DOHH2 (cell line): ENCODE measurements around the gene KLHL42.
A peak's percentile ranks its signal among the peaks of the same experiment; 100 is the strongest.

Experiments used
- H3F3A ChIP-seq: fragments of 200-600 bp; sonication (generic), shearing (Covaris generic); 2 replicates; pipeline ENCODE4 v1.6.0; 2016; ENCODE audit warnings: antibody characterized with exemption, mild to moderate bottlenecking; ENCODE audit not compliant: control insufficient read depth, insufficient read depth
- H3K27ac ChIP-seq: fragments of 200-600 bp; sonication (generic); 2 replicates; pipeline ENCODE4 v1.5.1; 2014; ENCODE audit warnings: low read depth, mild to moderate bottlenecking, low read length, moderate library complexity
- H3K27me3 ChIP-seq: fragments of 200-600 bp; sonication (generic); 2 replicates; pipeline ENCODE4 v1.6.1; 2014; ENCODE audit warnings: mild to moderate bottlenecking, low read length, mixed read lengths; ENCODE audit not compliant: control insufficient read depth
- H3K36me3 ChIP-seq: fragments of 200-600 bp; sonication (generic); 2 replicates; pipeline ENCODE4 v1.6.1; 2014; ENCODE audit warnings: mild to moderate bottlenecking, low read length, moderate library complexity, mixed read lengths; ENCODE audit not compliant: control insufficient read depth
- H3K4me1 ChIP-seq: fragments of 200-600 bp; sonication (generic); 2 replicates; pipeline ENCODE4 v1.6.1; 2014; ENCODE audit warnings: mild to moderate bottlenecking, low read length, mixed read lengths; ENCODE audit not compliant: control insufficient read depth
- H3K4me2 ChIP-seq: fragments of 200-600 bp; sonication (generic); 2 replicates; pipeline ENCODE4 v1.6.0; 2014; ENCODE audit warnings: mild to moderate bottlenecking, low read length, moderate library complexity
- H3K4me3 ChIP-seq: fragments of 200-600 bp; sonication (generic); 2 replicates; pipeline ENCODE4 v1.5.1; 2014; ENCODE audit warnings: mild to moderate bottlenecking, low read length, mixed read lengths
- H3K79me2 ChIP-seq: fragments of 200-600 bp; sonication (generic); 2 replicates; pipeline ENCODE4 v1.6.1; 2014; ENCODE audit warnings: mild to moderate bottlenecking, low read length, mixed read lengths; ENCODE audit not compliant: control insufficient read depth
- H3K9me2 ChIP-seq: fragments of 200-600 bp; sonication (generic); replicated peaks from 2 replicates; pipeline ENCODE4 v1.6.1; 2014; ENCODE audit warnings: mild to moderate bottlenecking, low read length, mixed read lengths; ENCODE audit not compliant: control insufficient read depth
- H3K9me3 ChIP-seq: fragments of 200-600 bp; sonication (generic); 2 replicates; pipeline ENCODE4 v1.6.1; 2014; ENCODE audit warnings: antibody characterized with exemption, low read length, mixed read lengths; ENCODE audit not compliant: control insufficient read depth, insufficient read depth
- H4K20me1 ChIP-seq: fragments of 200-600 bp; sonication (generic); 2 replicates; pipeline ENCODE4 v1.6.0; 2014; ENCODE audit warnings: low read depth, mild to moderate bottlenecking, antibody characterized with exemption, low read length, moderate library complexity; ENCODE audit not compliant: control insufficient read depth, insufficient read depth
- CTCF ChIP-seq: fragments of 200-600 bp; sonication (generic); IDR thresholded peaks from one replicate; pipeline ENCODE4 v1.5.1; 2014; ENCODE audit warnings: antibody characterized with exemption, mild to moderate bottlenecking, low read depth, low read length; ENCODE audit not compliant: poor library complexity, severe bottlenecking
- EZH2phosphoT487 ChIP-seq: fragments of 200-600 bp; sonication (generic); IDR thresholded peaks from 2 replicates; pipeline ENCODE4 v1.6.1; 2017; ENCODE audit warnings: borderline replicate concordance, mild to moderate bottlenecking, antibody characterized with exemption, low read length, moderate library complexity, mixed read lengths

Gene KLHL42

GRCh38 chr12:27780612-27781408, 777 bp downstream of the KLHL42 start:
- TF ChIP-seq CTCF = no peak
- TF ChIP-seq EZH2phosphoT487 = no peak
- no peaks in the 10 kb centered on the region for H3K9me2 ChIP-seq

GRCh38 chr12:27781680-27782079, 1.6 kb downstream of the KLHL42 start:
- Histone ChIP-seq H3K4me3 (peak overlapping the region; percentile 86), H3F3A (peaks cover 6% of the 10 kb centered on the region; the same call in 1 of the 2 replicates)

More at GRCh38 chr12:27780612-27781408, 777 bp downstream of the KLHL42 start:
- no peaks in the 10 kb centered on the region for H3K27me3 ChIP-seq
- peak overlapping the region; percentile 52 for H3K27ac ChIP-seq
- peak overlapping the region; percentile 86 for H3K4me3 ChIP-seq
- H3K79me2 ChIP-seq = peaks cover 53% of the 10 kb centered on the region
- no peaks in the 10 kb centered on the region for H3K9me3 ChIP-seq
- H3K4me2 ChIP-seq = peak overlapping the region; percentile 93
- no peaks in the 10 kb centered on the region for H4K20me1 ChIP-seq
- H3K4me1 ChIP-seq = peaks cover 39% of the 10 kb centered on the region
- H3K36me3 ChIP-seq = peaks cover 25% of the 10 kb centered on the region
- H3F3A ChIP-seq = peaks cover 6% of the 10 kb centered on the region; the same call in 1 of the 2 replicates

GRCh38 chr12:27782481-27782880, 2.4 kb downstream of the KLHL42 start:
- Histone ChIP-seq H3K4me1 (peaks cover 43% of the 10 kb centered on the region), H3K4me3 (no peak overlapping the region), H4K20me1 (no peaks in the 10 kb centered on the region), H3K4me2 (peak overlapping the region; percentile 93), H3K79me2 (peaks cover 65% of the 10 kb centered on the region), H3K27me3 (no peaks in the 10 kb centered on the region), H3K9me3 (no peaks in the 10 kb centered on the region), H3F3A (peaks cover 6% of the 10 kb centered on the region; the same call in 1 of the 2 replicates), H3K27ac (no peak overlapping the region), H3K36me3 (peaks cover 31% of the 10 kb centered on the region), H3K9me2 (no peaks in the 10 kb centered on the region)
- no peak for TF ChIP-seq CTCF
- TF ChIP-seq EZH2phosphoT487 = no peak

More at GRCh38 chr12:27781680-27782079, 1.6 kb downstream of the KLHL42 start:
- Histone ChIP-seq H3K36me3 (peaks cover 31% of the 10 kb centered on the region), H3K4me2 (peak overlapping the region; percentile 93), H4K20me1 (no peaks in the 10 kb centered on the region), H3K9me3 (no peaks in the 10 kb centered on the region), H3K27me3 (no peaks in the 10 kb centered on the region), H3K79me2 (peaks cover 60% of the 10 kb centered on the region), H3K4me1 (peaks cover 43% of the 10 kb centered on the region), H3K9me2 (no peaks in the 10 kb centered on the region), H3K27ac (no peak overlapping the region)
- TF ChIP-seq EZH2phosphoT487 = no peak
- TF ChIP-seq CTCF = no peak
